ENCODE data around the gene CIDEB. TPM values are rescaled to one million over a fixed set of nuclear protein-coding genes. Genes with fewer than 3 reads are reported as not detected.

Gene CIDEB
- total and polyA plus RNA-seq, 9 of the 15 experiments (the other 6 are each of a cell fraction or from before 2014, with no cell fraction given) = 0.03 to 0.35 (median 0.09) TPM; not detected in 3

DNA sequence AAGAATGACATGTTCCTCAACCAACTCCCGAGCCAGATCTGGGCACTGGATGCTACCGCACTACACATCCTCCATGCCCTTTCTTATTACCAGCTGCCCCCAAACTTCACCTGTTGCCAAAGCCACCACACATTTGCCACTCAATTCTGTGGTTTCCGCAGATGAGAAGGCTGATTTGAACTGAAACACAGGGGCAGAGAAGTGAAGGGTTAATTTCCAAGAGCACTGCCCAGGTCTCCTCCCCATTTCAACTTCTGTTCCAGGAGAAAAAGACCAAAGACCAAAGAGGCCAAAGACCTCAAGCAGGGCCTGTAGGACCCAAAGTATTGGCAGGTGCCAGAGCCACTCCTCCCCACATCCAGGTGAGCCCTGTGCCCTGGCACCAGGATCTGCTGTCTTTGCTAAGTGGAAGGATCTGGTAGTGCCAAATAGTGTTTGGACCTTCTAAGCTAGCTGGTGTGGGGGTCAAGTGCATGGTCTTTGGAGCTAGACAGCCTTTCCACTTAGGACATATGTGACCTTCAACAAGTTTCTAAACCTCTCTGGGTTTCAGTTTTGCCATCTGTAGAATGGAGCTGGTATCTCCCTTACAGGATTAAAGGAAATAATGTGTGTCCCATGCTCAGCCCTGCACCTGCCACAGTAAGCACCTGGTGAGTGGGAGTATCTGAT lies 16.2 kb downstream of the CIDEB start:
- Histone ChIP-seq H3K9me1 (ENCODE audit: control insufficient read depth, insufficient read depth, low read length) (peaks cover 1% of the 10 kb centered on the region), H3K27me3 (ENCODE audit: control insufficient read depth in 2 of 2, insufficient read depth in 2 of 2, low read length in 2 of 2) (no peaks in the 10 kb centered on the region), H3K4me3 (no peak overlapping the region), H2AFZ (ENCODE audit: low read depth, low read length) (no peak overlapping the region), H3K27ac (ENCODE audit: extremely low read depth, low read depth, low read length) (no peak overlapping the region), H3K9me3 (replicated peaks; ENCODE audit: control insufficient read depth, insufficient read depth, low read depth, low read length) (no peaks in the 10 kb centered on the region), H3K4me2 (ENCODE audit: insufficient read depth, low read length) (no peak overlapping the region), H3K4me1 (replicated peaks in 1 of 2; ENCODE audit: control insufficient read depth in 2 of 2, insufficient read depth in 2 of 2, low read length in 2 of 2) (peaks cover 0 to 1% of the 10 kb centered on the region in 2 experiments; a peak in 2 of 5 replicates), H3K9ac (ENCODE audit: insufficient read depth in 1 of 2, low read depth in 2 of 2, low read length in 2 of 2) (no peak overlapping the region), H3K36me3 (ENCODE audit: control insufficient read depth, insufficient read depth, low read length) (peaks cover 38% of the 10 kb centered on the region), H4K20me1 (replicated peaks; ENCODE audit: control insufficient read depth, insufficient read depth, low read length) (no peaks in the 10 kb centered on the region), H3K79me2 (ENCODE audit: control insufficient read depth, insufficient read depth, low read length) (no peaks in the 10 kb centered on the region)
- intact Hi-C loops (cut with micrococcal nuclease) = no loop called here
- ChIA-PET POLR2A (interaction anchor here (0.6 to 1.0 kb wide), 3 partner anchors 27 to 49 kb away, joined by 3 to 4 read pairs (median 4); partner anchors contain the start of gene TINF2), CTCF (ENCODE audit: low intra/inter-chr PET ratio) (no interaction called here)
- WGBS (ENCODE audit: insufficient coverage, low coverage, missing lambda C conversion rate) = 60% methylated on average over 2 of the region's 3 CpGs
- TF ChIP-seq KAT8 (IDR thresholded peaks at IDR 0.05; ENCODE audit: low read depth) (no peak), ZFX (CRISPR knock-in tag; IDR thresholded peaks at IDR 0.05) (no peak), BRF2 (IDR thresholded peaks at IDR 0.05; ENCODE audit: borderline replicate concordance, insufficient read depth, insufficient read length) (no peak), TSC22D4 (tag; IDR thresholded peaks at IDR 0.05) (no peak), BRF1 (IDR thresholded peaks at IDR 0.05; ENCODE audit: borderline replicate concordance, extremely low read depth, insufficient read length) (no peak), ZNF449 (CRISPR knock-in tag; IDR thresholded peaks at IDR 0.05) (no peak), ZNF239 (CRISPR knock-in tag; IDR thresholded peaks at IDR 0.05) (no peak), FOXP1 (CRISPR knock-in tag; IDR thresholded peaks at IDR 0.05) (no peak), SMARCA5 (IDR thresholded peaks at IDR 0.05) (no peak), GATA2 (CRISPR knock-in tag; IDR thresholded peaks at IDR 0.05) (no peak), SIN3A (IDR thresholded peaks at IDR 0.05; ENCODE audit: borderline replicate concordance in 2 of 2, control insufficient read depth in 1 of 2, low read depth in 2 of 2, low read length in 2 of 2) (no peak), NR2C2 (CRISPR knock-in tag; IDR thresholded peaks at IDR 0.05) (no peak), NR2C2 (tag; IDR thresholded peaks at IDR 0.05) (no peak), SREBF1 (IDR thresholded peaks at IDR 0.05; ENCODE audit: borderline replicate concordance, low read depth, low read length) (no peak), NEUROD1 (IDR thresholded peaks at IDR 0.05; ENCODE audit: borderline replicate concordance, low read depth, low read length, partially characterized antibody) (no peak), PHB2 (IDR thresholded peaks at IDR 0.05; ENCODE audit: low read depth) (no peak)
- TF ChIP-seq, protein P1, sequence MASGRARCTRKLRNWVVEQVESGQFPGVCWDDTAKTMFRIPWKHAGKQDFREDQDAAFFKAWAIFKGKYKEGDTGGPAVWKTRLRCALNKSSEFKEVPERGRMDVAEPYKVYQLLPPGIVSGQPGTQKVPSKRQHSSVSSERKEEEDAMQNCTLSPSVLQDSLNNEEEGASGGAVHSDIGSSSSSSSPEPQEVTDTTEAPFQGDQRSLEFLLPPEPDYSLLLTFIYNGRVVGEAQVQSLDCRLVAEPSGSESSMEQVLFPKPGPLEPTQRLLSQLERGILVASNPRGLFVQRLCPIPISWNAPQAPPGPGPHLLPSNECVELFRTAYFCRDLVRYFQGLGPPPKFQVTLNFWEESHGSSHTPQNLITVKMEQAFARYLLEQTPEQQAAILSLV (tag; IDR thresholded peaks at IDR 0.05) = no peak
- TF ChIP-seq, protein P2, sequence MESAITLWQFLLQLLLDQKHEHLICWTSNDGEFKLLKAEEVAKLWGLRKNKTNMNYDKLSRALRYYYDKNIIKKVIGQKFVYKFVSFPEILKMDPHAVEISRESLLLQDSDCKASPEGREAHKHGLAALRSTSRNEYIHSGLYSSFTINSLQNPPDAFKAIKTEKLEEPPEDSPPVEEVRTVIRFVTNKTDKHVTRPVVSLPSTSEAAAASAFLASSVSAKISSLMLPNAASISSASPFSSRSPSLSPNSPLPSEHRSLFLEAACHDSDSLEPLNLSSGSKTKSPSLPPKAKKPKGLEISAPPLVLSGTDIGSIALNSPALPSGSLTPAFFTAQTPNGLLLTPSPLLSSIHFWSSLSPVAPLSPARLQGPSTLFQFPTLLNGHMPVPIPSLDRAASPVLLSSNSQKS (CRISPR knock-in tag; IDR thresholded peaks at IDR 0.05) = no peak
- no peak for ATAC-seq
- no peak for DNase-seq (ENCODE audit: extremely low read depth in 1 of 4, low spot score in 3 of 4)
- in situ Hi-C loops (cut with MboI) = loop anchor here (10.0 kb wide), 1 partner anchor 277 kb away; no protein-coding TSS in a partner anchor
- no TSS peak for BruUV-seq (replicated peaks)
- FAIRE-seq = no peak

Data from K562 (cell line).